Osteoblast (primary cell): ENCODE results near the gene PKD1L1. TPM values are rescaled to one million over a fixed set of nuclear protein-coding genes. Genes with fewer than 3 reads are reported as not detected.

ENCODE experiments used
- DNase-seq: peaks from one replicate; pipeline ENCODE4 v3.0.0; 2011; ENCODE audit warnings: low spot score, mixed read lengths; ENCODE audit not compliant: insufficient read length; ENCODE audit errors: missing footprints
- H2AFZ ChIP-seq: 2 replicates; pipeline ENCODE4 v1.6.0; 2011; ENCODE audit warnings: mild to moderate bottlenecking, low read length
- H3K27ac ChIP-seq: 2 replicates; pipeline ENCODE4 v1.5.1; 2011; ENCODE audit warnings: mild to moderate bottlenecking, low read depth, low read length, moderate library complexity
- H3K27me3 ChIP-seq: 2 replicates; pipeline ENCODE4 v1.6.0; 2012; ENCODE audit warnings: mild to moderate bottlenecking, control low read depth, inconsistent platforms, low read length, moderate library complexity; ENCODE audit not compliant: insufficient read depth
- H3K36me3 ChIP-seq: 2 replicates; pipeline ENCODE4 v1.5.1; 2011; ENCODE audit warnings: mild to moderate bottlenecking, low read length, control low read depth, moderate library complexity; ENCODE audit not compliant: insufficient read depth
- H3K4me1 ChIP-seq: 2 replicates; pipeline ENCODE4 v1.5.1; 2011; ENCODE audit warnings: mild to moderate bottlenecking, low read length, control low read depth, moderate library complexity; ENCODE audit not compliant: insufficient read depth
- H3K4me2 ChIP-seq: 2 replicates; pipeline ENCODE4 v1.6.0; 2011; ENCODE audit warnings: mild to moderate bottlenecking, low read length; ENCODE audit not compliant: insufficient read depth
- H3K4me3 ChIP-seq: fragments of 200-600 bp; sonication (generic); 3 replicates; pipeline ENCODE4 v1.5.1; 2012; ENCODE audit warnings: mild to moderate bottlenecking, low read length, inconsistent platforms; ENCODE audit not compliant: insufficient read depth
- H3K79me2 ChIP-seq: 2 replicates; pipeline ENCODE4 v1.6.0; 2012; ENCODE audit warnings: mild to moderate bottlenecking, low read length, control low read depth, inconsistent platforms; ENCODE audit not compliant: insufficient read depth
- H3K9me3 ChIP-seq: 2 replicates; pipeline ENCODE4 v1.5.1; 2011; ENCODE audit warnings: low read depth, low read length, control low read depth
- H4K20me1 ChIP-seq: 2 replicates; pipeline ENCODE4 v1.6.0; 2012; ENCODE audit warnings: mild to moderate bottlenecking, low read length, control low read depth; ENCODE audit not compliant: insufficient read depth
- CTCF ChIP-seq: IDR thresholded peaks from 2 replicates; pipeline ENCODE4 v1.5.1; 2011; ENCODE audit warnings: mild to moderate bottlenecking, low read depth, low read length, moderate library complexity; ENCODE audit errors: extremely low read depth
- total RNA-seq: library from RNA; depleted of rRNA; stranded (reverse); fragments of >200 nt; gene quantifications from 2 replicates; pipeline ENCODE4 v1.2.3, GENCODE V29; 2012

The PKD1L1 gene
- total RNA-seq, 1 donor, result under 0.01 TPM

GRCh38 chr7:47780555-47780954, 167.7 kb downstream of the PKD1L1 start:
- no peak for DNase-seq
- Histone ChIP-seq H2AFZ (no peak overlapping the region), H3K4me1 (peaks cover 43% of the 10 kb centered on the region), H3K27ac (no peak overlapping the region), H3K79me2 (no peaks in the 10 kb centered on the region), H3K36me3 (no peaks in the 10 kb centered on the region), H3K4me3 (no peak overlapping the region), H3K27me3 (no peaks in the 10 kb centered on the region), H3K9me3 (no peaks in the 10 kb centered on the region), H4K20me1 (no peaks in the 10 kb centered on the region), H3K4me2 (no peak overlapping the region)
- TF ChIP-seq CTCF, result no peak

- DNase-seq, result no peak
- H3K27ac ChIP-seq, result no peak overlapping the region
Measured at GRCh38 chr7:47779341-47779771, 168.9 kb downstream of the PKD1L1 start.

GRCh38 chr7:47778153-47778661, 170.1 kb downstream of the PKD1L1 start:
- H3K79me2 ChIP-seq, result no peaks in the 10 kb centered on the region
- H3K36me3 ChIP-seq, result no peaks in the 10 kb centered on the region
- no peak overlapping the region for H3K4me2 ChIP-seq
- no peak for DNase-seq
- H3K4me1 ChIP-seq, result peaks cover 29% of the 10 kb centered on the region
- no peak overlapping the region for H2AFZ ChIP-seq
- no peak for TF ChIP-seq CTCF
- H3K4me3 ChIP-seq, result no peak overlapping the region
- H3K27me3 ChIP-seq, result no peaks in the 10 kb centered on the region
- no peaks in the 10 kb centered on the region for H4K20me1 ChIP-seq
- no peaks in the 10 kb centered on the region for H3K9me3 ChIP-seq
- H3K27ac ChIP-seq, result no peak overlapping the region

More at GRCh38 chr7:47779341-47779771, 168.9 kb downstream of the PKD1L1 start:
- H3K9me3 ChIP-seq, result no peaks in the 10 kb centered on the region
- no peaks in the 10 kb centered on the region for H3K79me2 ChIP-seq
- no peak overlapping the region for H3K4me2 ChIP-seq
- no peaks in the 10 kb centered on the region for H4K20me1 ChIP-seq
- H3K27me3 ChIP-seq, result no peaks in the 10 kb centered on the region
- TF ChIP-seq CTCF, result no peak
- H2AFZ ChIP-seq, result peak overlapping the region; percentile 4
- H3K36me3 ChIP-seq, result no peaks in the 10 kb centered on the region
- H3K4me1 ChIP-seq, result peaks cover 38% of the 10 kb centered on the region
- no peak overlapping the region for H3K4me3 ChIP-seq

GRCh38 chr7:47777531-47778152, 170.6 kb downstream of the PKD1L1 start:
- no peak overlapping the region for H2AFZ ChIP-seq
- H3K27ac ChIP-seq, result no peak overlapping the region
- H4K20me1 ChIP-seq, result no peaks in the 10 kb centered on the region
- H3K9me3 ChIP-seq, result no peaks in the 10 kb centered on the region
- peaks cover 23% of the 10 kb centered on the region for H3K4me1 ChIP-seq
- no peaks in the 10 kb centered on the region for H3K27me3 ChIP-seq
- H3K79me2 ChIP-seq, result no peaks in the 10 kb centered on the region
- H3K4me2 ChIP-seq, result no peak overlapping the region
- no peaks in the 10 kb centered on the region for H3K36me3 ChIP-seq
- no peak for DNase-seq
- no peak for TF ChIP-seq CTCF
- no peak overlapping the region for H3K4me3 ChIP-seq
